ENCODE measurements around the gene NR0B2.
"Not testable (repeated sequence)": the region's sequence is repeated elsewhere in the genome, so short reads cannot be mapped to it uniquely, and the experiment has no call there.

The NR0B2 gene

GRCh38 chr1:26882696-26883463 lies 30.9 kb downstream of the NR0B2 start:
- DNase-seq (ENCODE audit: low spot score): no peak
- in situ Hi-C loops (cut with MboI; ENCODE audit: low sequenced_read_pairs, unreplicated experiment): no loop called here
- TF ChIP-seq CTCF (IDR thresholded peaks at IDR 0.05; ENCODE audit: borderline replicate concordance, control extremely low read depth, extremely low read depth, insufficient read depth, missing control alignments): no peak

- in situ Hi-C loops (cut with MboI; ENCODE audit: low sequenced_read_pairs, unreplicated experiment); DNase-seq (ENCODE audit: low spot score): not testable (repeated sequence)
Measured at GRCh38 chr1:26881611-26882010, 32.2 kb downstream of the NR0B2 start.

- in situ Hi-C loops (cut with MboI; ENCODE audit: low sequenced_read_pairs, unreplicated experiment): no loop called here
- no peak for DNase-seq (ENCODE audit: low spot score)
- TF ChIP-seq CTCF (IDR thresholded peaks at IDR 0.05; ENCODE audit: borderline replicate concordance, control extremely low read depth, extremely low read depth, insufficient read depth, missing control alignments): no peak
Measured at GRCh38 chr1:26879793-26880192, 34.0 kb downstream of the NR0B2 start.

- in situ Hi-C loops (cut with MboI; ENCODE audit: low sequenced_read_pairs, unreplicated experiment): no loop called here
- TF ChIP-seq CTCF (IDR thresholded peaks at IDR 0.05; ENCODE audit: borderline replicate concordance, control extremely low read depth, extremely low read depth, insufficient read depth, missing control alignments): no peak
- no peak for DNase-seq (ENCODE audit: low spot score)
Measured at GRCh38 chr1:26877326-26877725, 36.4 kb downstream of the NR0B2 start.

GRCh38 chr1:26874896-26875295 lies 38.9 kb downstream of the NR0B2 start:
- DNase-seq (ENCODE audit: low spot score): no peak
- no peak for TF ChIP-seq CTCF (IDR thresholded peaks at IDR 0.05; ENCODE audit: borderline replicate concordance, control extremely low read depth, extremely low read depth, insufficient read depth, missing control alignments)
- in situ Hi-C loops (cut with MboI; ENCODE audit: low sequenced_read_pairs, unreplicated experiment): no loop called here

- in situ Hi-C loops (cut with MboI; ENCODE audit: low sequenced_read_pairs, unreplicated experiment); DNase-seq (ENCODE audit: low spot score): not testable (repeated sequence)
Measured at GRCh38 chr1:26873097-26873496, 40.7 kb downstream of the NR0B2 start.

GRCh38 chr1:26864610-26865480 lies 48.9 kb downstream of the NR0B2 start:
- peak; percentile 97 for DNase-seq (ENCODE audit: low spot score)
- no peak for TF ChIP-seq CTCF (IDR thresholded peaks at IDR 0.05; ENCODE audit: borderline replicate concordance, control extremely low read depth, extremely low read depth, insufficient read depth, missing control alignments)
- in situ Hi-C loops (cut with MboI; ENCODE audit: low sequenced_read_pairs, unreplicated experiment): no loop called here
